Aorta (tissue), 5 donors: ENCODE results near the gene EXTL1. TPM values are rescaled to one million over a fixed set of nuclear protein-coding genes. Genes with fewer than 3 reads are reported as not detected.

ENCODE experiments used
- ATAC-seq: fragments of 200-7000 bp; cut with Tn5 transposase; one replicate; pipeline ENCODE4 v1.9.1; 2022; ENCODE audit warnings: moderate library complexity; ENCODE audit not compliant: low FRiP score
- DNase-seq, 2 donors: peaks; one replicate each; pipeline ENCODE4 v3.0.0-alpha.2; 2020
- H3K27ac ChIP-seq, 2 donors: one replicate each; pipeline ENCODE4 v1.5.1; 2013; ENCODE audit warnings: low read length in 2 of 2, mild to moderate bottlenecking in 2 of 2, moderate library complexity in 2 of 2, control low read depth in 1 of 2, inconsistent platforms in 1 of 2, low read depth in 1 of 2
- H3K27me3 ChIP-seq, 2 donors: one replicate each; pipeline ENCODE4 v1.6.1; 2013; ENCODE audit warnings: control low read depth in 1 of 2, low read length in 1 of 2, mild to moderate bottlenecking in 1 of 2, moderate library complexity in 1 of 2; ENCODE audit not compliant: insufficient read depth in 2 of 2, control insufficient read depth in 1 of 2
- H3K36me3 ChIP-seq, 2 donors: one replicate each; pipeline ENCODE4 v1.6.1; 2013; ENCODE audit warnings: control low read depth in 1 of 2, low read length in 1 of 2, mild to moderate bottlenecking in 1 of 2; ENCODE audit not compliant: insufficient read depth in 2 of 2, control insufficient read depth in 1 of 2
- H3K4me1 ChIP-seq, 2 donors: one replicate each; pipeline ENCODE4 v1.6.1; 2013; ENCODE audit warnings: low read length in 2 of 2, control low read depth in 1 of 2, mild to moderate bottlenecking in 1 of 2, moderate library complexity in 1 of 2; ENCODE audit not compliant: insufficient read depth in 2 of 2, control insufficient read depth in 1 of 2
- H3K4me3 ChIP-seq, 2 donors: one replicate each; pipeline ENCODE4 v1.5.1; 2013; ENCODE audit warnings: low read length in 2 of 2, control low read depth in 1 of 2, mild to moderate bottlenecking in 1 of 2
- H3K9me3 ChIP-seq: one replicate; pipeline ENCODE4 v1.6.1; 2013; ENCODE audit warnings: mild to moderate bottlenecking, low read length; ENCODE audit not compliant: control insufficient read depth
- WGBS, 2 donors: extraction: QIAGEN DNeasy Blood & Tissue Kit; methylation state at CpG; one replicate each; pipeline ENCODE4 v1.1.7; 2013; 5-methylcytosine and 5-hydroxymethylcytosine counted together
- intact Hi-C, 2 donors: fragments of 100-400 bp; cut with DNase I; formaldehyde crosslinking; loops; one replicate each; pipeline versions ENCODE4 v1.14.2 to v1.15.0; 2022
- polyA plus RNA-seq, 2 donors: library from polyadenylated mRNA; stranded (reverse); fragments of 200-250 nt; gene quantifications; one replicate each; pipeline ENCODE4 v1.2.3, GENCODE V29; 2013
- total RNA-seq, 2 donors: library from RNA; stranded (reverse); fragmentation: NEBNext Ultra II Directional; extraction: Animal tissue kit (Norgen Biotek cat#: 25700); gene quantifications; one replicate each; pipeline ENCODE4 v1.2.1, GENCODE V29; 2021
- donor health status: healthy with polysubstance abuse.
- donor health status: Bipolar disorder and iron deficiency.
- donor health status: DM: no; HTN: no; CAD: no.
- donor health status: DM: no; HTN: no; CAD: no.
- donor health status: DM: yes; HTN: yes; CAD: no.

Gene EXTL1
- total and polyA plus RNA-seq, 4 donors: 0.29 to 1.3 (median 0.33) TPM; not detected in 1

- H3K9me3 ChIP-seq: no peaks in the 10 kb centered on the region
- 84% methylated on average over 8 of the region's 8 CpGs for WGBS, 2 donors
- no peaks in the 10 kb centered on the region for H3K36me3 ChIP-seq
- H3K4me3 ChIP-seq: no peak overlapping the region
- intact Hi-C loops: no loop called here
- H3K27ac ChIP-seq: no peak overlapping the region
- no peaks in the 10 kb centered on the region for H3K4me1 ChIP-seq
- ATAC-seq: no peak
- DNase-seq: no peak
- no peaks in the 10 kb centered on the region for H3K27me3 ChIP-seq
These were observed 1.8 kb upstream of the EXTL1 start for GRCh38 chr1:26019641-26020315.

- H3K27ac ChIP-seq: no peak overlapping the region
- H3K9me3 ChIP-seq: no peaks in the 10 kb centered on the region
- intact Hi-C loops: no loop called here
- ATAC-seq: no peak
- no peaks in the 10 kb centered on the region for H3K27me3 ChIP-seq
- no peaks in the 10 kb centered on the region for H3K36me3 ChIP-seq
- H3K4me1 ChIP-seq: no peaks in the 10 kb centered on the region
- WGBS, 2 donors: 24 to 29% methylated on average over 6 of the region's 6 CpGs
- DNase-seq: no peak
- no peak overlapping the region for H3K4me3 ChIP-seq
These were observed 1.2 kb upstream of the EXTL1 start for GRCh38 chr1:26020330-26020768.

DNA sequence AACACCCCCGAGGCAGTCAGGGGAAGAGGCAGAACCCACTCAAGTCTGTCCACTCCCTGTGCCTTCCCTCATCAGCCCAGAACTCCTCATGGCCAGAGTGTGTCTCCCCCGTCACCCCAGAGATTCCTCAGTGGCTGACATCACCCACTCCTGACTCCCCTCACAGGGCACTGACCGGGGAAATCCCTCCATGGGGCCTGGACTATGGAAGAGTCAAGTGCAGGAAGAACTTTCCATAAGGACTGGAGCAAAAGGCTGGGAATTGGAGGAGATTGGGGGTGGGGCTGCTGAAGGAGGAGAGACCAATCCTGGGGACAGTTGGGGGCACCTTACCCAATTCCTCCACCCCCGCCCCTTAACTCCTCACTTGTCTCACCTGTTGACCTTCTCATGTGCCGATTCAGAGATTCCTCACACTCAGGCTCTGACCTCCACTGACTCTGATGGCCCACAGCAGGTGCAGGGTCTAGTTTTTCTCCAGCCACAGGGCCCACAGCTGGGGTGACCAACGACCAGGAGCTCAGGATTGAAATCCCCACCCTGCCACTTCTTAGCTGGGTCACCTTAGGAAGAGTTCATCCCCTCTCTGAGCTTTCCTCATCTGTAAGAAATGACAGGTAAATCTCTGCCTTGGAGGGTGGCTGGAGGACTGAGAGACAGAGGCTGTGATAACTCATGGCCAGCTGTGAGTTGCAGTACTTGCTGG, 481 bp upstream of the EXTL1 start:
- intact Hi-C loops: no loop called here
- Histone ChIP-seq H3K36me3 (no peaks in the 10 kb centered on the region), H3K27me3 (no peaks in the 10 kb centered on the region), H3K4me1 (no peaks in the 10 kb centered on the region), H3K9me3 (no peaks in the 10 kb centered on the region), H3K27ac (no peak overlapping the region), H3K4me3 (no peak overlapping the region)
- WGBS, 2 donors: 55 to 56% methylated on average over 6 of the region's 6 CpGs
- DNase-seq (no peak), ATAC-seq (no peak)

DNA sequence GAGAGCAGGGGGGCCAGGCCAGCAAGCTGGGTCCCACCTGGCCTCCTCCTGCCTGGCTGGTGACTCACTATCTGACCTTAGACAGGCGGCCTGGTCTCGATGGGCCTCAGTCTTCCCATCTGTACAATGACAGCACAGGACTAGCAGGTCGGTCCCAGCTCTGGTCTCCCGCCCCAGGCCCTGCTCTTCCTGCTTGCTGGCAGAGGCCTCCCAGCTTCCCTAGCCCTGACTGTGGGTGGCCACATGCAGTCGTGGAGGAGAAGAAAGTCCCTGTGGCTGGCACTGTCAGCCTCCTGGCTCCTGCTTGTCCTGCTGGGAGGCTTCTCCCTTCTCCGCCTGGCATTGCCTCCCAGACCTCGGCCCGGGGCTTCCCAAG, 817 bp downstream of the EXTL1 start:
- H3K4me1 ChIP-seq: no peaks in the 10 kb centered on the region
- intact Hi-C loops: no loop called here
- no peaks in the 10 kb centered on the region for H3K27me3 ChIP-seq
- DNase-seq: no peak
- H3K27ac ChIP-seq: no peak overlapping the region
- no peaks in the 10 kb centered on the region for H3K36me3 ChIP-seq
- peak; percentile 36 for ATAC-seq
- H3K9me3 ChIP-seq: no peaks in the 10 kb centered on the region
- 35 to 38% methylated on average over 8 of the region's 8 CpGs for WGBS, 2 donors
- no peak overlapping the region for H3K4me3 ChIP-seq

DNA sequence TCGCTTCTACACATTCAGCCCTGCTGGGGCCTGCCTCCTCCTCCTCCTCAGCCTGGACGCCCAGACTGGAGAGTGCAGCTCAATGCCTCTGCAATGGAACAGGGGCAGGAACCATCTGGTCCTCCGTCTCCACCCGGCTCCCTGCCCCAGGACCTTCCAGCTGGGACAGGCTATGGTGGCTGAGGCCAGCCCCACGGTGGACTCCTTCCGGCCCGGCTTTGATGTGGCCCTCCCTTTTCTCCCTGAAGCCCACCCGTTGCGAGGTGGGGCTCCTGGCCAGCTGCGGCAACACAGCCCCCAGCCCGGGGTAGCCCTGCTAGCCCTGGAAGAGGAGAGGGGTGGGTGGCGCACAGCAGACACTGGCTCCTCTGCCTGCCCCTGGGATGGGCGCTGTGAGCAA, 1.4 kb downstream of the EXTL1 start:
- ATAC-seq (no peak), DNase-seq (no peak)
- 79 to 84% methylated on average over 11 to 13 of the region's 13 CpGs for WGBS, 2 donors
- Histone ChIP-seq H3K27ac (no peak overlapping the region), H3K36me3 (no peaks in the 10 kb centered on the region), H3K9me3 (no peaks in the 10 kb centered on the region), H3K4me3 (no peak overlapping the region), H3K4me1 (no peaks in the 10 kb centered on the region), H3K27me3 (no peaks in the 10 kb centered on the region)
- intact Hi-C loops: no loop called here

DNA sequence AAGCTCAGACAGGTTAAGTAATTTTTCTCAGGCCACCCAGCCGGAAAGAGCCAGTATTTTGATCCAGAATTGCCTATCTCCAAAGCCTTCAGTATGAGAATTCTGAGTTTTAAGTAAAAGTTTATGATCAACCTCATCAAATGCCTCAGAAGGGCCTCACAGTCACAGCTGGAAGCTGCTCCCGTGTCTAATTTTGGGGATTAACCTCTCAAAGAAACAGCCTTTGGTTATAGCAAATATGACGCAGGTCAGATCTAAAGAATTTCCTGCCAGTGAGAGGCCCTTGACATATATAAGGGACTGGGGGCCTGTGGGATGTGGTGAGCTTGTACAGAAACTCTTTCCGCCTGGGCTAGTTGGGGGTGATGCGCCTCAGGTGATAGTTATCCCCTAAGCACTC, 2.3 kb downstream of the EXTL1 start:
- intact Hi-C loops: no loop called here
- WGBS, 2 donors: 85 to 86% methylated on average over 5 of the region's 5 CpGs
- no peaks in the 10 kb centered on the region for H3K9me3 ChIP-seq

GRCh38 chr1:26025060-26025459, 3.5 kb downstream of the EXTL1 start:
- Histone ChIP-seq H3K4me1 (no peaks in the 10 kb centered on the region), H3K27ac (no peak overlapping the region), H3K27me3 (no peaks in the 10 kb centered on the region), H3K9me3 (no peaks in the 10 kb centered on the region), H3K36me3 (no peaks in the 10 kb centered on the region), H3K4me3 (no peak overlapping the region)
- WGBS, 2 donors: 59 to 64% methylated on average over 5 of the region's 5 CpGs
- no peak for DNase-seq
- intact Hi-C loops: no loop called here
- no peak for ATAC-seq

More for the DNA sequence above, 2.3 kb downstream of the EXTL1 start:
- Histone ChIP-seq H3K4me3 (no peak overlapping the region), H3K36me3 (no peaks in the 10 kb centered on the region), H3K27me3 (no peaks in the 10 kb centered on the region), H3K27ac (no peak overlapping the region), H3K4me1 (no peaks in the 10 kb centered on the region)
- DNase-seq (no peak), ATAC-seq (no peak)

DNA sequence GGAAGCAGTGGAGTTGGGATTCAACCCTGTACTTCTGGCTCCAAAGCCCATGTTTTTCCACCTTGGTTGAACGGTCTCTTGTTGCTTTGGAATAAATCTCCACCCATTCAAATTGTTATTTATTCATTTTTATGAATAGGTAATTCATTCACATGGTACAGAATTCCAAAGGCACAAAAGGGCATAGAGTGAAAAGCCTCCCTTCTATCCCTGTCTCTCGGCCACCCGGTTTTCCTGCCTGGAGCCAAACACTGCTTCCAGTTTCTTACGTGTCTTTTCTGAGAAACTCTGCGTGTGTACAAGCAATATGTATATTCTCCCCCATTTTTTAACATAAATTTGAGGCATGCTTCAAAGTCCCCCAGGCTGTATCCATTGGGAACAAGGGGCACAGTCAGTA, 3.9 kb downstream of the EXTL1 start:
- ATAC-seq (no peak), DNase-seq (no peak)
- 70 to 81% methylated on average over 5 of the region's 5 CpGs for WGBS, 2 donors
- Histone ChIP-seq H3K27me3 (no peaks in the 10 kb centered on the region), H3K4me3 (no peak overlapping the region), H3K4me1 (no peaks in the 10 kb centered on the region), H3K27ac (no peak overlapping the region), H3K36me3 (no peaks in the 10 kb centered on the region), H3K9me3 (no peaks in the 10 kb centered on the region)
- intact Hi-C loops: no loop called here
